PC-3 (cell line): Measurements from ENCODE around the gene C5.

ENCODE experiments used
- CTCF ChIP-seq: fragments of 300-600 bp; sonication (generic); conservative IDR thresholded peaks from 2 replicates; pipeline ENCODE4 v1.5.1; 2017; ENCODE audit warnings: antibody characterized with exemption, low read depth, mild to moderate bottlenecking, low read length
- EZH2 ChIP-seq: fragments of 300-600 bp; sonication (generic); IDR thresholded peaks from one replicate; pipeline ENCODE4 v1.6.1; 2017; ENCODE audit warnings: antibody characterized with exemption, mild to moderate bottlenecking, low read length; ENCODE audit not compliant: unreplicated experiment

GRCh38 chr9:120966013-120966369, 84.1 kb downstream of the C5 start:
- no peak for TF ChIP-seq EZH2
- TF ChIP-seq CTCF, result no peak
